IMR-90 (cell line): ENCODE results near the gene HOXA13. TPM values are rescaled to one million over a fixed set of nuclear protein-coding genes. Genes with fewer than 3 reads are reported as not detected.

Experiments
- ATAC-seq: fragments of 200-7000 bp; cut with Tn5 transposase; 2 replicates; pipeline ENCODE4 v1.9.1; 2020; ENCODE audit warnings: low read depth, mild to moderate bottlenecking, moderate library complexity
- BruUV-seq: library from RNA; stranded (reverse); fragments of 400-500 nt; replicated peaks from 2 replicates; lab custom pipeline; 2021; lab: Mats Ljungman, UMichigan
- CTCF ChIA-PET: fragments of 300-600 bp; formaldehyde crosslinking; extraction: SDS; loops from one replicate; lab custom pipeline; 2021; ENCODE audit warnings: antibody characterized with exemption; lab: Yijun Ruan, JAX
- POLR2A ChIA-PET: fragments of 300-600 bp; sonication (Branson Sonifier 250); formaldehyde crosslinking; loops from one replicate; lab custom pipeline; 2022; ENCODE audit warnings: antibody characterized with exemption; ENCODE audit not compliant: unreplicated experiment; lab: Charles Lee
- DNase-seq: peaks from one replicate; pipeline ENCODE4 v3.0.0; 2013
- H2AFZ ChIP-seq: replicated peaks from 2 replicates; pipeline ENCODE3; 2013; ENCODE audit warnings: low read length, mild to moderate bottlenecking; ENCODE audit not compliant: poor library complexity
- H2AK5ac ChIP-seq: 2 replicates; pipeline ENCODE4 v1.6.1; 2013; ENCODE audit warnings: low read depth, low read length, inconsistent platforms
- H2AK9ac ChIP-seq: replicated peaks from 2 replicates; pipeline ENCODE3; 2013; ENCODE audit warnings: mild to moderate bottlenecking, low read depth, low read length, moderate library complexity; ENCODE audit not compliant: poor library complexity
- H2BK120ac ChIP-seq: 2 replicates; pipeline ENCODE4 v1.6.1; 2013; ENCODE audit warnings: low read depth, low read length, inconsistent platforms
- H2BK15ac ChIP-seq: 3 replicates; pipeline ENCODE4 v1.6.1; 2013; ENCODE audit warnings: low read depth, low read length, inconsistent platforms
- H2BK20ac ChIP-seq: 2 replicates; pipeline ENCODE4 v1.6.1; 2013; ENCODE audit warnings: low read depth, mild to moderate bottlenecking, inconsistent platforms, low read length, moderate library complexity
- H2BK5ac ChIP-seq: 2 replicates; pipeline ENCODE4 v1.6.1; 2013; ENCODE audit warnings: mild to moderate bottlenecking, low read depth, low read length, inconsistent platforms; ENCODE audit not compliant: poor library complexity, severe bottlenecking
- H3K14ac ChIP-seq: replicated peaks from 2 replicates; pipeline ENCODE4 v1.6.1; 2013; ENCODE audit warnings: low read depth, low read length, inconsistent platforms
- H3K18ac ChIP-seq: 2 replicates; pipeline ENCODE4 v1.6.1; 2013; ENCODE audit warnings: low read depth, low read length, control low read depth
- H3K23ac ChIP-seq: 2 replicates; pipeline ENCODE4 v1.6.1; 2013; ENCODE audit warnings: low read depth, low read length, inconsistent platforms
- H3K27ac ChIP-seq: 2 replicates; pipeline ENCODE4 v1.5.1; 2013; ENCODE audit warnings: mild to moderate bottlenecking, control low read depth, low read length; ENCODE audit not compliant: insufficient read depth
- H3K27me3 ChIP-seq: 2 replicates; pipeline ENCODE4 v1.6.1; 2013; ENCODE audit warnings: low read length; ENCODE audit not compliant: control insufficient read depth, insufficient read depth
- H3K36me3 ChIP-seq: 2 replicates; pipeline ENCODE4 v1.6.1; 2013; ENCODE audit warnings: low read length, mixed read lengths; ENCODE audit not compliant: control insufficient read depth, insufficient read depth
- H3K4ac ChIP-seq: 2 replicates; pipeline ENCODE4 v1.6.1; 2013; ENCODE audit warnings: low read depth, low read length, inconsistent platforms
- H3K4me1 ChIP-seq: 2 replicates; pipeline ENCODE4 v1.6.1; 2013; ENCODE audit warnings: low read length, mixed read lengths; ENCODE audit not compliant: control insufficient read depth, insufficient read depth
- H3K4me2 ChIP-seq: 2 replicates; pipeline ENCODE4 v1.6.1; 2013; ENCODE audit warnings: low read depth, mild to moderate bottlenecking, control low read depth, low read length, moderate library complexity
- H3K4me3 ChIP-seq: 2 replicates; pipeline ENCODE4 v1.5.1; 2013; ENCODE audit warnings: low read depth, mild to moderate bottlenecking, control low read depth, low read length, moderate library complexity; ENCODE audit not compliant: insufficient read depth
- H3K56ac ChIP-seq: 2 replicates; pipeline ENCODE4 v1.6.1; 2013; ENCODE audit warnings: low read length, inconsistent platforms; ENCODE audit not compliant: insufficient read depth; ENCODE audit errors: extremely low read depth
- H3K79me1 ChIP-seq, 2 experiments: 2 replicates each; pipeline ENCODE4 v1.6.1; 2013; ENCODE audit warnings: low read length in 2 of 2, inconsistent platforms in 1 of 2, low read depth in 1 of 2
- H3K9ac ChIP-seq: 2 replicates; pipeline ENCODE4 v1.6.1; 2013; ENCODE audit warnings: low read depth, low read length, control low read depth
- H3K9me1 ChIP-seq: 2 replicates; pipeline ENCODE4 v1.6.1; 2013; ENCODE audit warnings: low read length, inconsistent platforms; ENCODE audit not compliant: insufficient read depth
- H3K9me3 ChIP-seq: 2 replicates; pipeline ENCODE4 v1.6.1; 2013; ENCODE audit warnings: low read length; ENCODE audit not compliant: control insufficient read depth, insufficient read depth
- H4K20me1 ChIP-seq: 2 replicates; pipeline ENCODE4 v1.6.1; 2013; ENCODE audit warnings: low read length, inconsistent platforms; ENCODE audit not compliant: insufficient read depth
- H4K5ac ChIP-seq: 2 replicates; pipeline ENCODE4 v1.6.1; 2013; ENCODE audit warnings: mild to moderate bottlenecking, low read depth, low read length, control low read depth
- H4K8ac ChIP-seq, 2 experiments: 2 replicates each; pipeline ENCODE4 v1.6.1; 2013; ENCODE audit warnings: low read depth in 2 of 2, low read length in 2 of 2, control low read depth in 1 of 2, inconsistent platforms in 1 of 2
- H4K91ac ChIP-seq: 2 replicates; pipeline ENCODE4 v1.6.1; 2013; ENCODE audit warnings: low read depth, low read length, inconsistent platforms; ENCODE audit not compliant: insufficient read depth
- BHLHE40 ChIP-seq: fragments of 150-350 bp; IDR thresholded peaks from 2 replicates; pipeline ENCODE4 v1.6.1; 2016; ENCODE audit warnings: mild to moderate bottlenecking, low read depth, low read length
- CEBPB ChIP-seq: IDR thresholded peaks from 2 replicates; pipeline ENCODE4 v1.6.1; 2012; ENCODE audit warnings: low read depth, low read length, improper control_type of control experiment
- CHD1 ChIP-seq: IDR thresholded peaks from 2 replicates; pipeline ENCODE4 v1.6.1; 2012; ENCODE audit warnings: low read depth, low read length, improper control_type of control experiment
- ELK1 ChIP-seq: fragments of 150-350 bp; IDR thresholded peaks from 2 replicates; pipeline ENCODE4 v1.6.1; 2016; ENCODE audit warnings: low read depth, mild to moderate bottlenecking, low read length, moderate library complexity, borderline replicate concordance
- FOS ChIP-seq: fragments of 150-350 bp; IDR thresholded peaks from 2 replicates; pipeline ENCODE4 v1.6.1; 2016; ENCODE audit warnings: low read depth, low read length
- MAFK ChIP-seq: IDR thresholded peaks from 2 replicates; pipeline ENCODE4 v1.6.1; 2012; ENCODE audit warnings: low read depth, low read length, improper control_type of control experiment
- MAZ ChIP-seq: IDR thresholded peaks from 2 replicates; pipeline ENCODE4 v1.6.1; 2012; ENCODE audit warnings: low read depth, mild to moderate bottlenecking, low read length, improper control_type of control experiment, moderate library complexity, borderline replicate concordance
- MXI1 ChIP-seq: IDR thresholded peaks from 2 replicates; pipeline ENCODE4 v1.6.1; 2012; ENCODE audit warnings: low read depth, mild to moderate bottlenecking, low read length, moderate library complexity, borderline replicate concordance
- NFE2L2 ChIP-seq: fragments of 150-350 bp; IDR thresholded peaks from 2 replicates; pipeline ENCODE4 v1.6.1; 2016; ENCODE audit warnings: low read depth, mild to moderate bottlenecking, low read length
- POLR2A ChIP-seq: IDR thresholded peaks from 2 replicates; pipeline ENCODE4 v1.6.1; 2012; ENCODE audit warnings: mild to moderate bottlenecking, low read depth, low read length
- RCOR1 ChIP-seq: IDR thresholded peaks from 2 replicates; pipeline ENCODE4 v1.6.1; 2012; ENCODE audit warnings: mild to moderate bottlenecking, low read length, improper control_type of control experiment; ENCODE audit not compliant: insufficient replicate concordance
- RFX5 ChIP-seq: IDR thresholded peaks from 2 replicates; pipeline ENCODE4 v1.8.0; 2012; ENCODE audit warnings: low read depth, mild to moderate bottlenecking, low read length, moderate library complexity
- SMC3 ChIP-seq: fragments of 150-350 bp; IDR thresholded peaks from 2 replicates; pipeline ENCODE4 v1.6.1; 2016; ENCODE audit warnings: low read depth, mild to moderate bottlenecking, antibody characterized with exemption, low read length, moderate library complexity
- USF2 ChIP-seq: fragments of 150-350 bp; IDR thresholded peaks from 2 replicates; pipeline ENCODE4 v1.6.1; 2017; ENCODE audit warnings: mild to moderate bottlenecking, antibody characterized with exemption, low read length, low read depth
- WGBS, 2 experiments: methylation state at CpG; one replicate each; pipeline versions ENCODE4 v1.1.5 to v1.1.7; 2013; ENCODE audit warnings: missing lambda C conversion rate in 2 of 2; ENCODE audit not compliant: insufficient read length in 1 of 2; ENCODE audit errors: extremely low coverage in 2 of 2; 5-methylcytosine and 5-hydroxymethylcytosine counted together
- dilution Hi-C: fragments of 300-500 bp; cut with HindIII; formaldehyde crosslinking; loops from one replicate; pipeline ENCODE4 v1.14.3; 2018; ENCODE audit warnings: low sequenced_read_pairs; ENCODE audit not compliant: unreplicated experiment
- in situ Hi-C: fragments of 300-500 bp; cut with MboI; formaldehyde crosslinking; loops from 3 replicates; pipeline ENCODE4 v1.14.3; 2019; ENCODE audit warnings: low sequenced_read_pairs, inconsistent platforms, mixed read lengths
- intact Hi-C: fragments of 100-400 bp; cut with micrococcal nuclease; formaldehyde crosslinking; loops from 2 replicates; pipeline ENCODE4 v1.10.0; 2022
- polyA plus RNA-seq, 3 experiments: library from polyadenylated mRNA; depleted of rRNA; stranded (reverse); fragments of >200 nt; gene quantifications; 2 replicates each; pipeline ENCODE4 v1.2.3, GENCODE V29; 2012; ENCODE audit warnings: low replicate concordance in 1 of 3
- total RNA-seq: library from RNA; depleted of rRNA; stranded (reverse); fragments of >200 nt; gene quantifications from 2 replicates; pipeline ENCODE4 v1.2.3, GENCODE V29; 2012
- TF ChIP-seq, protein P1 (sequence below): conservative IDR thresholded peaks from 2 replicates; pipeline ENCODE4 v1.5.1; 2012; ENCODE audit warnings: mild to moderate bottlenecking, low read depth, low read length, improper control_type of control experiment

Gene HOXA13
- total and polyA plus RNA-seq, 2 of the 4 experiments (the other 2 are of a cell fraction) = not detected

DNA sequence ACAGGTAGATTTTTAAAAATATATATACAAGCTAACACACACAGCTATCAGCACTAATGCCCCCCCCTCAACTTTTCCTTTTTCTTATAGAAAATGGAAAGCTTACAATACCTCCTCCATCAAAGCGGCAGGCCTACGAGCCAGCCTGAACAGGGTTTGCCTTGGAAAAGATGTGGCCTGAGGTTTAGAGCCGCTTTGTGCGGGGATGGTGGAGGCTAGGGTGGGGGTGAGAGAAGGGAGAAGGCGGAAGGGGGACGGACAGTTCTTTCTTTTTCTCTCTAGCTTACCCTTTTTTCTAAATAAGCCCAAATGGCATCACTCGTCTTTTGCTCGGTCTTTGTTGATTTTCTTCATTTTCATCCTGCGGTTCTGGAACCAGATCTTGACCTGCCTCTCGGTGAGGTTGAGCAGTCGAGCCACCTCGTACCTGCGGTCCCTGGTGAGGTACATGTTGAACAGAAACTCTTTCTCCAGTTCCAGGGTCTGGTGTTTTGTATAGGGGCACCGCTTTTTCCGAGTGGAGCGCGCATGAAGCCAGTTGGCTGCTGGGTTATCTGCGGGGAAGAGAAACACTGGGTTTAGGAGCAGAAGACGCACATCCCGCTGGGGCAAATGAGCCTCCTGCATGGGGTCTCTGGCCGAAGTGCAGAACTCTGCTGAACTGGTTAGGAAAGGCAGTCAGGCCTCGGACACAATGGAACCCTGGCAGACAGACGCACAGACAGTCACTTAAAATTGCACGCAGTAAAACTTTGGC lies 36.4 kb downstream of the HOXA13 start:
- no peak overlapping the region for H4K8ac ChIP-seq
- H2BK5ac ChIP-seq = no peak overlapping the region
- H3K56ac ChIP-seq = no peak overlapping the region
- no peak overlapping the region for H2BK20ac ChIP-seq
- no peak overlapping the region for H4K5ac ChIP-seq
- POLR2A ChIA-PET = no interaction called here
- ATAC-seq (no peak), DNase-seq (no peak)
- CTCF ChIA-PET = interaction anchor here (0.6 to 1.5 kb wide), 2 partner anchors 43 to 794 kb away, joined by 6 read pairs; no protein-coding TSS in a partner anchor
- H3K9ac ChIP-seq = no peak overlapping the region
- no peaks in the 10 kb centered on the region for H3K79me1 ChIP-seq
- no peak for TF ChIP-seq MAFK
- TF ChIP-seq USF2 = no peak
- no peak for TF ChIP-seq POLR2A
- TF ChIP-seq NFE2L2 = no peak
- TF ChIP-seq CHD1 = no peak
- TF ChIP-seq SMC3 = no peak
- TF ChIP-seq MXI1 = no peak
- TF ChIP-seq CEBPB = no peak
- TF ChIP-seq BHLHE40 = no peak
- TF ChIP-seq ELK1 = no peak
- TF ChIP-seq RCOR1 = no peak
- no peak for TF ChIP-seq RFX5
- no peak for TF ChIP-seq MAZ
- TF ChIP-seq FOS = no peak
- TF ChIP-seq, protein P1, sequence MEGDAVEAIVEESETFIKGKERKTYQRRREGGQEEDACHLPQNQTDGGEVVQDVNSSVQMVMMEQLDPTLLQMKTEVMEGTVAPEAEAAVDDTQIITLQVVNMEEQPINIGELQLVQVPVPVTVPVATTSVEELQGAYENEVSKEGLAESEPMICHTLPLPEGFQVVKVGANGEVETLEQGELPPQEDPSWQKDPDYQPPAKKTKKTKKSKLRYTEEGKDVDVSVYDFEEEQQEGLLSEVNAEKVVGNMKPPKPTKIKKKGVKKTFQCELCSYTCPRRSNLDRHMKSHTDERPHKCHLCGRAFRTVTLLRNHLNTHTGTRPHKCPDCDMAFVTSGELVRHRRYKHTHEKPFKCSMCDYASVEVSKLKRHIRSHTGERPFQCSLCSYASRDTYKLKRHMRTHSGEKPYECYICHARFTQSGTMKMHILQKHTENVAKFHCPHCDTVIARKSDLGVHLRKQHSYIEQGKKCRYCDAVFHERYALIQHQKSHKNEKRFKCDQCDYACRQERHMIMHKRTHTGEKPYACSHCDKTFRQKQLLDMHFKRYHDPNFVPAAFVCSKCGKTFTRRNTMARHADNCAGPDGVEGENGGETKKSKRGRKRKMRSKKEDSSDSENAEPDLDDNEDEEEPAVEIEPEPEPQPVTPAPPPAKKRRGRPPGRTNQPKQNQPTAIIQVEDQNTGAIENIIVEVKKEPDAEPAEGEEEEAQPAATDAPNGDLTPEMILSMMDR = no peak
- no peak overlapping the region for H2BK15ac ChIP-seq
- H2AK9ac ChIP-seq = peak overlapping the region; percentile 33
- peak overlapping the region; percentile 69 for H2AFZ ChIP-seq
- 81% methylated on average over 5 of the region's 24 CpGs; no CpG with 5 or more reads in 1 of the 2 experiments for WGBS, 2 experiments
- no peak overlapping the region for H3K27ac ChIP-seq
- no peak overlapping the region; the same call in 1 of the 2 replicates for H4K91ac ChIP-seq
- BruUV-seq = no TSS peak
- peaks cover 56% of the 10 kb centered on the region for H3K27me3 ChIP-seq
- H3K9me3 ChIP-seq = peaks cover 16% of the 10 kb centered on the region
- H3K9me1 ChIP-seq = no peaks in the 10 kb centered on the region
- no peak overlapping the region for H3K4ac ChIP-seq
- intact Hi-C loops (loop anchor here (5.0 to 10.0 kb wide), 2 partner anchors 961 to 1909 kb away; partner anchors contain the start of genes CBX3 and HNRNPA2B1), dilution Hi-C loops (no loop called here), in situ Hi-C loops (no loop called here)
- no peaks in the 10 kb centered on the region for H4K20me1 ChIP-seq
- H3K4me3 ChIP-seq = no peak overlapping the region
- H3K36me3 ChIP-seq = no peaks in the 10 kb centered on the region
- H3K4me1 ChIP-seq = no peaks in the 10 kb centered on the region; the same call in 1 of the 2 replicates
- H3K4me2 ChIP-seq = no peak overlapping the region
- no peak overlapping the region for H3K14ac ChIP-seq
- no peak overlapping the region for H3K18ac ChIP-seq
- H3K23ac ChIP-seq = no peak overlapping the region
- H2AK5ac ChIP-seq = no peak overlapping the region
- no peak overlapping the region for H2BK120ac ChIP-seq
